HG03442 (cell line): ENCODE data around the gene MCL1.

Experiments
- ATAC-seq: cut with Tn5 transposase; IDR thresholded peaks from one replicate; pipeline ENCODE4 v1.9.1; 2021; ENCODE audit warnings: mild to moderate bottlenecking, moderate library complexity; ENCODE audit not compliant: unreplicated experiment

The MCL1 gene

DNA sequence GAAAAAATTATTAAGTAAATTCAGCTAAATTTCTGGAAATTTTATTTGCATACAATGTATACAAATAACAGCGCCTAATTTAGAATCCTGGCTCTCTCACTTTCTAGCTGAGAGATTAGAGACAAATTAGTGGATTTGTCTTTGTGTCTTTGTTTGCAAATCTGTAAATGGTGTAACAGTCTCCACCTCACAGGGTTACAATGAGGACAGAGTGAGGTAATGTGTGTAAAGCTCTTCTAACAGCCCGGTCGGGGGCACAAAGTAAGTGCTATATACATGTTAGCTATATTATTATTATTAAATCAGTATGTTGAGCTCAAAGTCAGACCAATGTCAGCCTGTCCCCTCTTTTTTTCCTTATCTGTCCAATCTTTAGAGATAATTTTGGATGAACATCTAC lies 35.2 kb downstream of the MCL1 start:
- ATAC-seq, result no peak

DNA sequence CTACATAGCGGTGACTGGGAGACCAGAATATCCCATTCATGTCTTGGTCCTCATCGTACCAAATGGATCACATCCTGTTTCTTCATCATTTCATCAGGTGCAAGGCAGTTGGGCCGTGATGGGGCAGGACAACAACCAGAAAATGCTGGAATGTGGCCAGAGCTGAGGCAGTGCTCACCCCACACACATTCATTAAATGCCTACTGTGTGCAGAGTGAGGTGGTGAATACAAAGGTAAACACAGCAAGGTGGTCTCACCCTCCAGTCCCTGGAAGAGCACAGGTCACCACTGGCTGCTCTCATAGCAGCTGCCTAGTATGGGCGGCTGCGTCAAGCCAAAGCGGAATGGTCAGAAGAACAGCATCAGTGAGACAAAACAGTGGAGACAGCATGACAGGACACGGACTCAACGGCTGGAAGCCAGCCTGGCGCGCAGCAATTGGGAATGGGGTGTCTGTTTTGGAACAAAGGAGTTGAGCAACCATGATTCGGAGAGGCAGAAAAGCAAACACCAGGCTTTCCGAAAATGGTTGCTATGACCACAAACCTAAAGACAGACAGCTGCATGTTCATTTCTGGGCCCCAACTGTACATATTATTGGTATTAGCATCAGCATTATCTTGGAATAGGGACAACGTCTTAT lies 35.8 kb downstream of the MCL1 start:
- ATAC-seq, result no peak

DNA sequence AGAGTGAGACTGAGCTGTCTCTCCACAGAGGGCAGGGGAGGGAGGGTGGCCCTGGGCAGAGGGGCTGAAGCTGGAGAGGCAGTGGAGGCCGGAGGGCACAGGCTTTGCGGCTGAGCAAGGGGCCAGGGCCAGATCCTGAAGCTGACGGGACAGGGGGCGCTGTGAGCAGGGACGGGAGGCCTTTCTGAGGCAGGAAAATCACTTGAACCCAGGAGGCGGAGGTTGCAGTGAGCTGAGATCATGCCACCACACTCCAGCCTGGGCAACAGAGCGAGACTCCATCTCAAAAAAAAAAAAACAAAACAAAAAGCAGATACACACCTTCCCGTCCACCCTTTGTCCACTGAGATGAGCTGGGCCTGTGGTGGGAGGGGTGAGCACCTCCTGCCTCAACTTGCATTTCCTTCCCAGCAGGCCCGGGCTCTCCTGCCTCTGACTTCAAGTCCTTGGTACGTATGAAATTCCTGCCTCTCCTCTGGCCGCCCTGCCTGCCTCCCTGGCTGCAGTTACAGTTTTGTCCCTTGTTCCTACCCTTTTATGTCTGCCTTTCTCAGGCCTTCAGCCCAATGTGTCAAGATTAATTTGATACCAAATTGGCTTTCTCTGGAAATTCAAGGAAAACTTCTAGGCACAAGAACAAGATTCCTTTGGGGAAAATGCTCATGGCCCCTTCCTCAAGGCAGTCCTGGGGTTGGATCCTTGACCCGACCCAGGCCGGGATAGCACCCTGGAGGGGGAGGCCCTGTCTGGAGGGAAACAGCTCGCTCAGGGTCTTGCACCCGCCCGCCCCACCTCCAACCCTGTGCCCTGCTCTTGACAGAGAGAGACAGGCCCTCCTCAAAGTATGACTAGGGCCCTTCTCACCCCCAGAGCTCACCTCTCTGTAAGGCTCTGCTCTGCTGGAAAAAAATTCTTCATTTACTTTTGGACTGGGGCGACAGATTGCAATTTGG lies 41.4 kb downstream of the MCL1 start:
- no peak for ATAC-seq

DNA sequence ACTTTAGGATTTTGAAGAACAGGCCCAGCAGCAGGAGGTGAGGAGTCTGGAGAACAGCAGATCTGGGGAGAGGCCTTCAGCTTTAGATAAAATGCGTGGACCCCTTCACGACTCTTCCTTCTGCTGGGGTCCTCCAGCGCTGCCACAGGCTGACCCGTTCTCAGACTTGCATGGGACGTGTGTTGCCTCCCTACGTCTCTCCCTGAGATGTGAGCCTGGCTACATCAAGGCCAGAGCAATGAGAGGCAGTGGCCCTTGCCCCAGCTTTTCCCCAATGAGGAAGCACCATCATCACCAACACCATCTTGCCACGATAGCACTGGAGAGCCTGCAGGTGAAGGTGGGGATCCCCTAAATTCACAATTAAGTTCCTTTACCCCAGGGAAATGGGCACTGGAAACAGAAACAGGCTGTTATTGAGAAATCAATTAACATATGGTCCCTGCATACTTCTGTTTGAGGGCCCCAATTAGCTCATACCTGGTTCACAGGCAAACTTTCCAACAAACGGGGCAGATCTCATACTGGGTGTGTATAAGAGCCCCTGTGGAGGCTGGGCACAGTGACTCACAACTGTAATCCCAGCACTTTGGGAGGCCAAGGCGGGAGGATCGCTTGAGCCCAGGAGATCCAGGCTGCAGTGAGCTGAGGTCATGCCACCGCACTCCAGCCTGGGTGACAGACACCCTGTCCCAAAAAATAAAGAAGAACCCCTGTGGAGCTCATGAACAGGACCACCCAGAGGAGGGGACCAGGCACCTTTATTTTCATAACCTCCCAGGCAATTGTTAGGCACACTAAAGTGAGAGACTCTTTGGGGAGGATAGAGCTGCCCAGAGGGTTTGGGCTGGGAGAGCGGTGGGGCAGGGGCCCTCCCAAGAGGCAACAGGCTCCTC lies 42.3 kb downstream of the MCL1 start:
- no peak for ATAC-seq

GRCh38 chr1:150535511-150536287 lies 43.7 kb downstream of the MCL1 start:
- no peak for ATAC-seq

DNA sequence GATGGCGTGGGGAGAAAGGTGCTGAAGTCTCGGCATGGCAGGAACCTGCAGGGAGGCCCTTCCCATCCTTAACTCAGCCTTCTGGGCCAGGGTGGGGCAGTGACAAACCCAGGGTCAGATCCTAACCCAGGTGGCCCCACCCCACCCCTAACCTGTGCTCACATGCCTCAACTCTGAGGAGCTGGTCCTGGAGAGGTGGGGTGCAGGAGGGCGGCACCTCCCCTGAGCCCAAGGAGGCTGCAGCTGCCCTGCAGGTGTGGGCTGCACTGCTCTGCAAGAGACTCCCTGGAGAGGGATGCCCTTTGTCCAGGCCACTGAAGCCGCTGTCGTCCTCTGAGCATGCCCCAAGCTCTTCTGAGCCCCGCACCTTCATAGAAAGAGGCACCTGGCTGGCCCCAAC lies 45.4 kb downstream of the MCL1 start:
- ATAC-seq, result no peak

DNA sequence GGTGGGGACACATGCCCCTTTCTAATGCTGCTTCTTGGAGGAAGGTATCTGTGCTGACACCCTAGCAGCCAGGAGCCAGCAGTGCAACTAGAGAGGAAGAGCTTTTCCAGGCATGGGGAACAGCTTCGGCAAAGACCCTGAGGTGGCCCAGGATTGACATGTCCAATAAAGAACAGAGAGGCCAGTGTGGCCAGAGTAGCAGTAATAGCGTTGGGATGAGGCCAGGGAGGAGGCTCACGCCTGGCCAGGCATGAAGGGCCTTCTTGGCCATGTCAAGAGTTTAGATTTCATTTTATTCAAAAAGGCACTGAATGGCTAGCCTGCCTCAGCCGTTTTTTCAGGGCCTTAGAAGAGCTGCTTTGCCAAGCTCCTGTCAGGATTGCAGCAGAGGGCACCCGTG lies 46.5 kb downstream of the MCL1 start:
- ATAC-seq, result no peak

- no peak for ATAC-seq
Observed at GRCh38 chr1:150530491-150531159, 48.8 kb downstream of the MCL1 start.

GRCh38 chr1:150529017-150529416 lies 50.4 kb downstream of the MCL1 start:
- no peak for ATAC-seq

- no peak for ATAC-seq
Observed at GRCh38 chr1:150528196-150528595, 51.2 kb downstream of the MCL1 start.

- no peak for ATAC-seq
Observed at GRCh38 chr1:150525348-150525747, 54.1 kb downstream of the MCL1 start.
